Osteoblast (primary cell): Measurements from ENCODE around the gene VMP1. TPM values are rescaled to one million over a fixed set of nuclear protein-coding genes. Genes with fewer than 3 reads are reported as not detected.
"Not testable (repeated sequence)": the region's sequence is repeated elsewhere in the genome, so short reads cannot be mapped to it uniquely, and the experiment has no call there.

Experiments
- DNase-seq: peaks from one replicate; pipeline ENCODE4 v3.0.0; 2011; ENCODE audit warnings: low spot score, mixed read lengths; ENCODE audit not compliant: insufficient read length; ENCODE audit errors: missing footprints
- H2AFZ ChIP-seq: 2 replicates; pipeline ENCODE4 v1.6.0; 2011; ENCODE audit warnings: mild to moderate bottlenecking, low read length
- H3K27ac ChIP-seq: 2 replicates; pipeline ENCODE4 v1.5.1; 2011; ENCODE audit warnings: mild to moderate bottlenecking, low read depth, low read length, moderate library complexity
- H3K27me3 ChIP-seq: 2 replicates; pipeline ENCODE4 v1.6.0; 2012; ENCODE audit warnings: mild to moderate bottlenecking, control low read depth, inconsistent platforms, low read length, moderate library complexity; ENCODE audit not compliant: insufficient read depth
- H3K36me3 ChIP-seq: 2 replicates; pipeline ENCODE4 v1.5.1; 2011; ENCODE audit warnings: mild to moderate bottlenecking, low read length, control low read depth, moderate library complexity; ENCODE audit not compliant: insufficient read depth
- H3K4me1 ChIP-seq: 2 replicates; pipeline ENCODE4 v1.5.1; 2011; ENCODE audit warnings: mild to moderate bottlenecking, low read length, control low read depth, moderate library complexity; ENCODE audit not compliant: insufficient read depth
- H3K4me2 ChIP-seq: 2 replicates; pipeline ENCODE4 v1.6.0; 2011; ENCODE audit warnings: mild to moderate bottlenecking, low read length; ENCODE audit not compliant: insufficient read depth
- H3K4me3 ChIP-seq: fragments of 200-600 bp; sonication (generic); 3 replicates; pipeline ENCODE4 v1.5.1; 2012; ENCODE audit warnings: mild to moderate bottlenecking, low read length, inconsistent platforms; ENCODE audit not compliant: insufficient read depth
- H3K79me2 ChIP-seq: 2 replicates; pipeline ENCODE4 v1.6.0; 2012; ENCODE audit warnings: mild to moderate bottlenecking, low read length, control low read depth, inconsistent platforms; ENCODE audit not compliant: insufficient read depth
- H3K9me3 ChIP-seq: 2 replicates; pipeline ENCODE4 v1.5.1; 2011; ENCODE audit warnings: low read depth, low read length, control low read depth
- H4K20me1 ChIP-seq: 2 replicates; pipeline ENCODE4 v1.6.0; 2012; ENCODE audit warnings: mild to moderate bottlenecking, low read length, control low read depth; ENCODE audit not compliant: insufficient read depth
- CTCF ChIP-seq: IDR thresholded peaks from 2 replicates; pipeline ENCODE4 v1.5.1; 2011; ENCODE audit warnings: mild to moderate bottlenecking, low read depth, low read length, moderate library complexity; ENCODE audit errors: extremely low read depth
- total RNA-seq: library from RNA; depleted of rRNA; stranded (reverse); fragments of >200 nt; gene quantifications from 2 replicates; pipeline ENCODE4 v1.2.3, GENCODE V29; 2012

VMP1 gene
- total RNA-seq, 1 donor: 415 TPM

GRCh38 chr17:59838052-59838916, 130.8 kb downstream of the VMP1 start:
- Histone ChIP-seq H3K36me3 (peaks cover 34% of the 10 kb centered on the region), H4K20me1 (peaks cover 3% of the 10 kb centered on the region), H3K4me3 (peak overlapping the region; percentile 85), H3K27me3 (no peaks in the 10 kb centered on the region), H3K4me2 (peak overlapping the region; percentile 72), H2AFZ (no peak overlapping the region), H3K79me2 (peaks cover 53% of the 10 kb centered on the region), H3K27ac (peak overlapping the region; percentile 99), H3K9me3 (no peaks in the 10 kb centered on the region), H3K4me1 (peaks cover 14% of the 10 kb centered on the region)
- no peak for DNase-seq
- no peak for TF ChIP-seq CTCF

DNA sequence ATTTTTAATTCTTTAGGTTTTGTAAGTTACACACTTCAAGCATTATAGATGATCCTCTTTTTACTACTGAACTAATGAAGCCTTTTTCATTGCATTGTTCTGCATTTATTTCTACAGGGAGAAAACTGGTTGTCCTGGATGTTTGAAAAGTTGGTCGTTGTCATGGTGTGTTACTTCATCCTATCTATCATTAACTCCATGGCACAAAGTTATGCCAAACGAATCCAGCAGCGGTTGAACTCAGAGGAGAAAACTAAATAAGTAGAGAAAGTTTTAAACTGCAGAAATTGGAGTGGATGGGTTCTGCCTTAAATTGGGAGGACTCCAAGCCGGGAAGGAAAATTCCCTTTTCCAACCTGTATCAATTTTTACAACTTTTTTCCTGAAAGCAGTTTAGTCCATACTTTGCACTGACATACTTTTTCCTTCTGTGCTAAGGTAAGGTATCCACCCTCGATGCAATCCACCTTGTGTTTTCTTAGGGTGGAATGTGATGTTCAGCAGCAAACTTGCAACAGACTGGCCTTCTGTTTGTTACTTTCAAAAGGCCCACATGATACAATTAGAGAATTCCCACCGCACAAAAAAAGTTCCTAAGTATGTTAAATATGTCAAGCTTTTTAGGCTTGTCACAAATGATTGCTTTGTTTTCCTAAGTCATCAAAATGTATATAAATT, 132.3 kb downstream of the VMP1 start:
- H3K4me2 ChIP-seq: peak overlapping the region; percentile 72
- no peak for DNase-seq
- H4K20me1 ChIP-seq: peaks cover 3% of the 10 kb centered on the region
- no peak for TF ChIP-seq CTCF
- peaks cover 46% of the 10 kb centered on the region for H3K79me2 ChIP-seq
- H3K27ac ChIP-seq: peak overlapping the region; percentile 99
- no peak overlapping the region for H2AFZ ChIP-seq
- H3K4me1 ChIP-seq: peaks cover 14% of the 10 kb centered on the region
- H3K9me3 ChIP-seq: no peaks in the 10 kb centered on the region
- H3K36me3 ChIP-seq: peaks cover 34% of the 10 kb centered on the region
- H3K27me3 ChIP-seq: no peaks in the 10 kb centered on the region
- peak overlapping the region; percentile 85 for H3K4me3 ChIP-seq

DNA sequence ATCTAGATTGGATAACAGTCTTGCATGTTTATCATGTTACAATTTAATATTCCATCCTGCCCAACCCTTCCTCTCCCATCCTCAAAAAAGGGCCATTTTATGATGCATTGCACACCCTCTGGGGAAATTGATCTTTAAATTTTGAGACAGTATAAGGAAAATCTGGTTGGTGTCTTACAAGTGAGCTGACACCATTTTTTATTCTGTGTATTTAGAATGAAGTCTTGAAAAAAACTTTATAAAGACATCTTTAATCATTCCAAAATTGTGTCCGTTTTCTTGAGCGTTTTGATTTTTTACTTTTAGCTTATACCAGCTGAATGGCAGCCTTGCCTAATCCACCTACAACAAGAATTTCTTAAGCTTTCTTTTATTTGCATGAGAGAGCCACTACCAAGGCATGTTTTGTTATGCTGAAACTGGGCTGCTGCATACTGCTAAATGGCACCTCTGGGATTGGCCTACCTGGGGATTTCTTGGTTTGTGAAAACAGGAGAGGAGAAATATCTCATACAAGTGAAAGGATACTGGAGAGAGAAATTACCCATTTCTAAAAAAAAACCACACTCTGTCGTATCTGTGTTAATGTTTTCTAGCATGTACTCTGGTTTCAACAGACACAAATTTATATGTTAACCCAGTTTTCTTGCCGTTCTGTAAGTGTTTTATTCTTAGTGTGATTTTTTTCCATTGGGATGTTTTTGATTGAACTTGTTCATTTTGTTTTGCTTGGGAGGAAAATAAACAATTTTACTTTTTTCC, 133.1 kb downstream of the VMP1 start:
- peaks cover 45% of the 10 kb centered on the region for H3K79me2 ChIP-seq
- peak overlapping the region; percentile 85 for H3K4me3 ChIP-seq
- peak; percentile 11 for DNase-seq

DNA sequence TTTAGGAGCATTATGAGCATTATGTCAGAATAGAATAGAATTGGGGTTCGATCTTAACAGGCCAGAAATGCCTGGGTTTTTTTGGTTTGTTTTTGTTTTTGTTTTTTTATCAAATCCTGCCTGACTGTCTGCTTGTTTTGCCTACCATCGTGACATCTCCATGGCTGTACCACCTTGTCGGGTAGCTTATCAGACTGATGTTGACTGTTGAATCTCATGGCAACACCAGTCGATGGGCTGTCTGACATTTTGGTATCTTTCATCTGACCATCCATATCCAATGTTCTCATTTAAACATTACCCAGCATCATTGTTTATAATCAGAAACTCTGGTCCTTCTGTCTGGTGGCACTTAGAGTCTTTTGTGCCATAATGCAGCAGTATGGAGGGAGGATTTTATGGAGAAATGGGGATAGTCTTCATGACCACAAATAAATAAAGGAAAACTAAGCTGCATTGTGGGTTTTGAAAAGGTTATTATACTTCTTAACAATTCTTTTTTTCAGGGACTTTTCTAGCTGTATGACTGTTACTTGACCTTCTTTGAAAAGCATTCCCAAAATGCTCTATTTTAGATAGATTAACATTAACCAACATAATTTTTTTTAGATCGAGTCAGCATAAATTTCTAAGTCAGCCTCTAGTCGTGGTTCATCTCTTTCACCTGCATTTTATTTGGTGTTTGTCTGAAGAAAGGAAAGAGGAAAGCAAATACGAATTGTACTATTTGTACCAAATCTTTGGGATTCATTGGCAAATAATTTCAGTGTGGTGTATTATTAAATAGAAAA, 133.8 kb downstream of the VMP1 start:
- not testable (repeated sequence) for H3K27me3 ChIP-seq, H3K9me3 ChIP-seq, H2AFZ ChIP-seq, H4K20me1 ChIP-seq
- Histone ChIP-seq H3K4me3 (peak overlapping the region; percentile 85), H3K79me2 (peaks cover 40% of the 10 kb centered on the region), H3K4me2 (peak overlapping the region; percentile 72), H3K27ac (peak overlapping the region; percentile 99), H3K4me1 (peaks cover 27% of the 10 kb centered on the region), H3K36me3 (peaks cover 34% of the 10 kb centered on the region)
- peak; percentile 10 for DNase-seq

More for the DNA sequence above, 133.1 kb downstream of the VMP1 start:
- no peak for TF ChIP-seq CTCF
- no peak overlapping the region for H2AFZ ChIP-seq
- peaks cover 3% of the 10 kb centered on the region for H4K20me1 ChIP-seq
- no peaks in the 10 kb centered on the region for H3K9me3 ChIP-seq
- no peaks in the 10 kb centered on the region for H3K27me3 ChIP-seq
- peak overlapping the region; percentile 99 for H3K27ac ChIP-seq
- peak overlapping the region; percentile 72 for H3K4me2 ChIP-seq
- peaks cover 34% of the 10 kb centered on the region for H3K36me3 ChIP-seq
- H3K4me1 ChIP-seq: peaks cover 22% of the 10 kb centered on the region

- not testable (repeated sequence) for H4K20me1 ChIP-seq, H3K9me3 ChIP-seq, H2AFZ ChIP-seq, H3K27me3 ChIP-seq, DNase-seq
- Histone ChIP-seq H3K4me1 (peaks cover 27% of the 10 kb centered on the region), H3K4me2 (peak overlapping the region; percentile 72), H3K36me3 (peaks cover 34% of the 10 kb centered on the region), H3K79me2 (peaks cover 37% of the 10 kb centered on the region), H3K4me3 (peak overlapping the region; percentile 85), H3K27ac (peak overlapping the region; percentile 99)
These were observed 134.4 kb downstream of the VMP1 start for GRCh38 chr17:59841882-59842263.
